KG1 (cell line): Measurements from ENCODE around the gene PGAP6.
"Not testable (repeated sequence)": the region's sequence is repeated elsewhere in the genome, so short reads cannot be mapped to it uniquely, and the experiment has no call there.

Experiments used
- DNase-seq: peaks from one replicate; lab custom pipeline; 2025; lab: John Stamatoyannopoulos, UW

PGAP6 gene

DNA sequence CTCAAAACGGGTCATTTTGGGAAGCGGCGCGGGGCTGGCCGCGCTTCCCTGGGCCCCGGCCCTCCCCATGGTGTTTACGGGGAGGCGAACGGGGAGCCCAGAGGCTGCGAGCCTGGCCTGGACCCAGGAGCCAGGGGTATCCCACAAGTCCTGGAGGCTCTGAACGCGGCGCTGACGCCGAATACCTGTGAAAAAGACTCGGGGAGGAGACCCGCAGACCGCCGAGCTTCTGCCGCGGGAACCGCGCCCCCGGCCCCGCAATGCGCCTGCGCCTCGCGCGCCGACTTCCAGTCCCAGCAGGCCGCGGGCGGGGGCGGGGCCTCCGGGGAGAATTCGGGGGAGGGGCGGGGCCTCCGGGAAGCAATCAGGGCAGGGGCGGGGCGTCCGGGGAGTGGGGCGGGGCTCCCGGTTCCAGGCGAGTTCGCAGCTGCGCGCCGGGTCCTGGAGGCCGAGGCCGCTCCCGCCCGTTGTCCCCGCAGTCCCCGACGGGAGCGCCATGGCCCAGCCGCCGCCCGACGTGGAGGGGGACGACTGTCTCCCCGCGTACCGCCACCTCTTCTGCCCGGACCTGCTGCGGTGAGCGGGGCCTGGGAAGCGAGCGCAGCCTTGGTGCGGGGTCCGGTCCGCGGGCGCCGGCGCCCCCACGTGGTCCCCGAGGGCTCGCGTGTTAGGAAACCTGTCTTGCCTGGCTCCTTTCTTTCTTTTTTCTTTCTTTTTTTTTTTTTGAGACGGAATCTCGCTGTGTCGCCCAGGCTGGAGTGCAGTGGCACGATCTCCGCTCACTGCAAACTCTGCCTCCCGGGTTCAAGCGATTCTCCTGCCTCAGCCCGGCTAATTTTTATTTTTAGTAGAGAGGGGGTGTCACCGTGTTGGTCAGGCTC, 19.9 kb upstream of the PGAP6 start, which contains the start of gene DECR2:
Gene DECR2 (plus strand): TSS at position 418 of the 881 bp plus-strand sequence. CDS start 79 bp downstream, at position 497.
- peak; percentile 89 for DNase-seq

DNA sequence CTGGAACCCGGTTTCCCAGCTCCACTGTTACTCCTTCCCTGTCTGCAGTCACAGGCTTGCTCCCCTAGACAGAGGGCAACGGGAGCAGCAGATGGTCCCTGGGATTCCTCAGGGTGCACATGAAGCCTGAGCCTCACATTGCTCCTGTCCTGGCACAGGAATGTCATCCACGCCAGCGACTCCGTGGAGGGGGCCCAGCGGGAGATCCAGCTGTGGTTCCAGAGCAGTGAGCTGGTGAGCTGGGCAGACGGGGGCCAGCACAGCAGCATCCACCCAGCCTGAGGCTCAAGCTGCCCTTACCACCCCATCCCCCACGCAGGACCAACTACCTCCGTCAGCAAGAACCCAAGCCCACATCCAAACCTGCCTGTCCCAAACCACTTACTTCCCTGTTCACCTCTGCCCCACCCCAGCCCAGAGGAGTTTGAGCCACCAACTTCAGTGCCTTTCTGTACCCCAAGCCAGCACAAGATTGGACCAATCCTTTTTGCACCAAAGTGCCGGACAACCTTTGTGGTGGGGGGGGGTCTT, 18.3 kb upstream of the PGAP6 start:
- DNase-seq, result no peak

DNA sequence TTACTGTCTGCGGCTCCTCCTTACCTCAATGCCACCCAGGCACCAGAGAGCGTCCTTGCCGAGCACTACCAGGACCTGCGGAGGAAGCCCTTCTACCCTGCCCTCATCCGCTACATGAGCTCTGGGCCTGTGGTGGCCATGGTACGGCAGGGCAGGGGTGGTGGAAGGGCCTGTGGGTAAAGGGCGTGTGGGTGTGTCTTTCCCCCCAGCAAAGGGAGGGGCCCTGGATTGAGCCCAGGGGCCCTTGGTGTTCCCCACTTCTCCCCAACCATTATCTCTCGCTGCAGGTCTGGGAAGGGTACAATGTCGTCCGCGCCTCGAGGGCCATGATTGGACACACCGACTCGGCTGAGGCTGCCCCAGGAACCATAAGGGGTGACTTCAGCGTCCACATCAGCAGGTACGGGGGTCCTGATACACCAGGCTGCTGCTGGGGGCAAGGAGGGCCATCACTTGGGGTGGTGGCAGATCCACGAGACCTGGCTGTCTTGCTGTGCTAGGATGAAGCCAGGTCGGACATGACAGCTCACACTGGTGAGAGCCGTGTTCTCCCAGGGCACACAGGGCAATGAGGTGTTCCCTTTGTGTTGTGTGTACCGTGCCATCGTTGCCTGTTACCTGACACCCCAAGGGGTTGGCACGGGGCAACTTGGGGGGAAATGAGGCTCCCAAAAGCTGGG, 17.7 kb upstream of the PGAP6 start:
- DNase-seq, result no peak

DNA sequence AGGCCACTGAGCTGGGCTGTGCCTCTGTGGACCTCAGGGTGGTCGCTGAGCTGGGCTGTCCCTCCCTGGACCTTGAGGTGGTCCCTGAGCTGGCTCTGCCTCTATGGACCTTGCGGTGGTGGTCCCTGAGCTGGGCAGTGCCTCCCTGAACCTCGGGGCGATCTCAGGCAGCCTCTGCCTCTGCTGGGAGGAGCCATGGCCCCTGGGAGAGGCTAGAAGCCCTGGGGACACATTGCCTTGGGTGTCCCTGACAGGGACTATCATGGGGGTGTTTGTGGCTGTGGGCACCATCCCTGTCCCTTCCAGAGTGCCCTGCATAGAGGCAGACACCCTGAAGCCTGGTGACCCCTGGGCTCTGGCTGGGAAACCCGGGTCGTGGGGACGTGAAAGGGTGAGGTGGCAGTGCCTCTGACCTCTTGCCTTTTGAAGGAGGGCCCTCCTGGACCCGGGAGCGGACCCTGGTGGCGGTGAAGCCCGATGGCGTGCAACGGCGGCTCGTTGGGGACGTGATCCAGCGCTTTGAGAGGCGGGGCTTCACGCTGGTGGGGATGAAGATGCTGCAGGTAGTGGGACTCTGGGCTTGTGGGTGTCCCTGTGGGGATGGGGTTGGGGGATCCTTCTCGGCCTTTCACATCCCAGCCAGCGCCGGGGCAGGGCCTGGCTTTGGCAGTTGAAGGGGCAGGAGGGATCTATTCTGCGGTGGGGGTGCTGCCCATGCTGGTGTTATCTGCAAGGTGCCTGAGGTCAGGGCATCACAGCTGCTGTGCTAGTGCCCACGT, 17.0 kb upstream of the PGAP6 start:
- no peak for DNase-seq

DNA sequence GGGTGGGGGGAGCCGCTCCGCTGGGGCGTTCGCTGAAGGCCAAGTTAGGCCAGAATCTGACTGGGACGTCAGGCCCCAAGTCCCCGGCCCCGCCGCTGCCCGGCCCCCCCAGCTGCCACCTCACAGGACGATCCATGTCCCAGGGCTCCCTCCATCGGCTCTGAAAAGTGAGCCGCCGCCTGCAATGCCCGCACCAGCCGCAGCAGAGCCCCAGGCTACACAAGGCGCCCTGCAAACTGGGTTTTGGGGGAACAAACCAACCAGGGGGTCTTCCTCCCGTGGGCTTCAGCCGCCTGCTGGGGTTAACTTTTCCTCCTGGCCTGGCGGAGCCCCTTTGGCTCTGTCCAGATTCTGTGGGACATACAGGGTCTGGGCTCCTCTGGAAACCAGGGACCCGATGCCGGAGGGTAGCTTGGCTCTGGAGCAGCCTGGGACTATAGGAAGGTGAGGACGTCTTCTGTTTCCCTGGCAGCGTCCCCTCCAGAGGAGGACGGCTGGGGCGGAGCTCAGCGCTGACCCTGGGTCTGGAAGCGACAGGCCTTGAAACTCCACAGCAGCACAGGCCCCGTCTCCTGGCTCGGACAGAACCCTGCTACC, 16.1 kb upstream of the PGAP6 start:
- DNase-seq, result no peak

DNA sequence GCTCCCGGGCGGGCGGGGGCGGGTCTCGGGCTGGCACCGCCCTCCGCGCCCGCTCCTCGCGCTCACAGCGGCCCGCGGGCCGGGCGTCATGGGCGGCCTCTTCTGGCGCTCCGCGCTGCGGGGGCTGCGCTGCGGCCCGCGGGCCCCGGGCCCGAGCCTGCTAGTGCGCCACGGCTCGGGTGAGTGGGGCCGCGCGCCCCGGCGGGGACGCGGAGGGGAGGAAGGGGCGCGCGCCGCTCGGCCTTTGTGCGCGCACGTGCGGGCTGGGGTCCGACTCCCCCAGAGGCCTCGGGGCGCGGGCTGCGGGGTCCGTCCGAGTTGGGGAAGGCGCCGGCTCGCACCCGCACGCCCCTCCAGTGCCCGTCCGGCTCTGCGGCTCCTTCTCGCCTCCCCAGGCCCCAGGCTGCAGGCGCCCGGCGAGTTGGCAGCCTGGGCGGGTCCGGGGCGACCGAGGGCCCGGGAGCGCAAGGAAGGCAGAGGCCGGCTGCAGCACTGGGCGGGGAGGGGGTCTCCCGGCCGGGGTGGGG, 15.4 kb upstream of the PGAP6 start, which contains the start of gene NME4:
Gene NME4 (plus strand): TSS at position 65 of the 527 bp plus-strand sequence. CDS start 24 bp downstream, at position 89.
- peak; percentile 25 for DNase-seq

DNA sequence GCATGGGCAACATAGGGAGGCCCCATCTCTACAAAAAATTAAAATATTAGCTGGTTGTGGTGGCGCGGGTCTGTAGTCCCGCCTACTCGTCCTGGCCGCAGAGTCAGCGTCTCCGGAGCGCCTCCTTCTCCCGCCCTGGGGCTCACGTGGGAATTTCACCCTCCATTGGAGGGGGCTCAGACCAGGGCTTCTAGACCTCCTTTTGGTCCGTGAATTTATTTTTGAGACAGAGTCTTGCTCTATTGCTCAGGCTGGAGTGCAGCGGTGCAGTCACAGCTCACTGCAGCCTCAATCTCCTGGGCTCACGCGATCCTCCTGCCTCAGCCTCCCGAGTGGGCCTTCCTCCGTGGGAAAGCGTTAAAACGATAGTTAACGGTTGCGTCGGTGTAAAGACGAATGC, 14.8 kb upstream of the PGAP6 start:
- DNase-seq, result no peak

DNA sequence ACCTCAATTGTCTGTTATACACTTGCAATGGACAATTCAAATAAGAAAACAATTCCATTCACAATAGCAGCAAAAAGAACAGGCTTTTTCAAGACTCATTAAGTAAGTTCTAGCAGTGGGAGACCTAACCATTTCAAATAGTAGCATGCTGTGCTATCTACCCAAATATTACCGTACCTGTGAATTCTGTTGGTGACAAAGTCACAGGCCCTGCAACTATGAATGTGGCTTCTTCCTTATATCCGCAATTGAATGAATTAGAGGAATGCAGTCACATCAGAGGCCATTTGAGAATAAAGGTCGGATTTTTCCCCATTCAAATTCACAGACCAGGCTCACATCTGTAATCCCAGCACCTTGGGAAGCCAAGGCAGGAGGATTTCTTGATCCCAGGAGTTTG, 14.4 kb upstream of the PGAP6 start:
- DNase-seq, result no peak

DNA sequence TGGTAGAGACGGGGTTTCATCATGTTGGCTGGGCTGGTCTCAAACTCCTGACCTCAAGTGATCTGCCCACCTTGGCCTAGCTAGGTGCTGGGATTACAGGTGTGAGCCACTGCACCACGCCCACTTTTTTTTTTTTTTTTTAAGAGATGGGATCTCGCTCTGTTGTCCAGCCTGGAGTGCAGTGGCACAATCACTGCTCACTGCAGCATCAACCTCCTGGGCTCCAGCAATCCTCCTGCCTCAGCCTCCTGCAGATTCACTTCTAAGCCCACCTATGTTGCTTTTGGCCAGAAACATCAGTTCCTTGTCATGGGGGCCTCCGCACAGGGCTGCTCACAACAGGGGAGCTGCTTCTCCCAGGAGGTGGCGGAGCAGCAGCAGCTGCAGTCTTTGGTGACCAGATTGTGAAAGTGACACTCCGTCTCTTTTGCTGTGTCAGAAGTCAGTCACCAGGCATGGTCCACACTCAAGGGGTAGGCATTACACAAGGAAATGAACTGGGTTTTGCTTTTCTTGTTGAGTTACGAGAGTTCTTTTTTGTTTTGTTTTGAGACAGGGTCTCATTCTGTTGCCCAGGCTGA, 10.8 kb upstream of the PGAP6 start:
- no peak for DNase-seq

DNA sequence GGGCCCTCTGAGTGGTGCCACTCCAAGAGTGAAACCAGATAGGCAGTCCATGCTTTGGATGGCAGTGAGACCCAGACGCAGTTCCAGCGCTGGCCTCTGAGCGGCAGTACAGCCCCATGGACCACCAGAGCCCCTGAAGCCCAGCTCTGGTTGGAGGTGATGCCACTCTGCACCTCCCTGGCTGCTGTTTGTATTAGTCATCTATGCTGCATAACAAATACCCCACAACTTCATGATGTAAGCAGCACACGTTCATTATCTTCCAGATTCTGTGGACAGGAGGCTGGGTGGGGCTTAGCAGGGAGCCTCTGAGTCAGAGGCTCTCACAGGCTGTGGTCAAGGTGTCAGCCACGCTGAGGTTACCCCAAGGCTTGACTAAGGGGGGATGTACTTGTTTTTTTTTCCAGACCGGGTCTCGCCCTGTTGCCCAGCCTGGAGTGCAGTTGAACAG, 10.1 kb upstream of the PGAP6 start:
- peak; percentile 29 for DNase-seq

DNA sequence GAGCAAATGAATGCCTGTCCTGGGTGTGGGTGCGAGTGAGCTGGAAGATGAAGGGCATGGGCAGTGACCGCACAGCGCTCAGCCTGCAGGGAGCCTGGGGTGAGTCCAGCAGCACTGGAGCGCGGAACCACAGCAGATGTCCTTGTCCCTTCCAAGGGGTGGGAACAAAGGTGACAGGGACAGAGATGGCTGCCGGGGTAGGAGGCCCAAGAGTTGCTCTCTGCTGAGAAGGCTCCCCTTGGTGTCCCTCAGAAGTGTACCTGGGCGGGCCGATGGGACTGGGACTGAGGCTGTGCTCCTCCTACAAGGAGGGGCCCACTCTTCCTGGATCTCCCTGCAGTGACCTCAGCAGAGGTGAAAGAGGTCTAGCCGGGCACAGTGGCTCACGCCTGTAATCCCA, 7.6 kb upstream of the PGAP6 start:
- no peak for DNase-seq

DNA sequence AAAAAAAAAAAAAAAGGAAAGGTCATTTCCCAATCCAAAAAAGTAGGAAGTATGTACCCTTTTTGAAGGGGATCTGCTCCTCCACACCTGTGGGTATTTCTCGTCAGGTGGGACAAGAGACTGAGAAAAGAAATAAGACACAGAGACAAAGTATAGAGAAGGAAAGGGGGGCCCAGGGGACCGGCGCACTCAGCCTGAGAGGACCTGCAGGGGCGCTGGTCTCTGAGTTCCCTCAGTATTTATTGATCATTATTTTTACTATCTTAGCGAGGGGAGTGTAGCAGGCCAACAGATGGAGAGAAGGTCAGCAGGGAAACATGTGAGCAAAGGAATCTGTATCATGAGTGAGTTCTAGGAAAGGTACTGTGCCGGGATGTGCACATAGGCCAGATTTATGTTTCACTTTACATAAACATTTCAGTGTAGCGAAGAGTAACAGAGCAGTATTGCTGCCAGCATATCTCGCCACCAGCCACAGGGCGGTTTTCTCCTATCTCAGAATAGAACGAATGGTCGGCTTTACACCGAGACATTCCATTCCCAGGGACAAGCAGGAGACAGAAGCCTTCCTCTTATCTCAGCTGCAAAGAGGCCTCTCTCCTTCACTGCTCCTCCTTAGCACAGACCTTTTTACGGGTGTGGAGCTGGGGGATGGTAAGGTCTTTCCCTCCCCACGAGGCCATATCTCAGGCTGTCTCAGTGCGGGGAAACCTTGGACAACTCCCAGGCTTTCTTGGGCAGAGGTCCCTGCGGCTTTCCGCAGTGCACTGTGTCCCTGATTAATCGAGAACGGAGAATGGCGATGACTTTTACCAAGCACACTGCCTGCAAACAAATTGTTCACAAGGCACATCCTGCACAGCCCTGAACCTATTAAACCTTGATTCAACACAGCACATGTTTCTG, 6.2 kb upstream of the PGAP6 start:
- DNase-seq, result not testable (repeated sequence)

DNA sequence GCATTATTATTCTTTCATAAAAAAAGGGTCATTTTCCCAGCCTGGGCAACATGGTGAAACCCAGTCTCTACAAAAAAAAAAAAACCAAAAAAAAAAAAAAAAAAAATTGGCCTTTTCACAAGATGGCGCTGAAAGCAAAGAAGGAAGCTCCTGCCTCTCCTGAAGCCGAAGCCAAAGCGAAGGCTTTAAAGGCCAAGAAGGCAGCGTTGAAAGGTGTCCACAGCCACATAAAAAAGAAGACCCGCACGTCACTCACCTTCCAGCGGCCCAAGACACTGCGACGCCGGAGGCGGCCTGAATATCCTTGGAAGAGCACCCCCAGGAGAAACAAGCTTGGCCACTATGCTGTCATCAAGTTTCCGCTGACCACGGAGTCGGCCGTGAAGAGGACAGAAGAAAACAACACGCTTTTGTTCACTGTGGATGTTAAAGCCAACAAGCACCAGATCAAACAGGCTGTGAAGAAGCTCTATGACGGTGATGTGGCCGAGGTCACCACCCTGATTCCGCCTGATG, 4.9 kb upstream of the PGAP6 start:
- DNase-seq, result no peak

DNA sequence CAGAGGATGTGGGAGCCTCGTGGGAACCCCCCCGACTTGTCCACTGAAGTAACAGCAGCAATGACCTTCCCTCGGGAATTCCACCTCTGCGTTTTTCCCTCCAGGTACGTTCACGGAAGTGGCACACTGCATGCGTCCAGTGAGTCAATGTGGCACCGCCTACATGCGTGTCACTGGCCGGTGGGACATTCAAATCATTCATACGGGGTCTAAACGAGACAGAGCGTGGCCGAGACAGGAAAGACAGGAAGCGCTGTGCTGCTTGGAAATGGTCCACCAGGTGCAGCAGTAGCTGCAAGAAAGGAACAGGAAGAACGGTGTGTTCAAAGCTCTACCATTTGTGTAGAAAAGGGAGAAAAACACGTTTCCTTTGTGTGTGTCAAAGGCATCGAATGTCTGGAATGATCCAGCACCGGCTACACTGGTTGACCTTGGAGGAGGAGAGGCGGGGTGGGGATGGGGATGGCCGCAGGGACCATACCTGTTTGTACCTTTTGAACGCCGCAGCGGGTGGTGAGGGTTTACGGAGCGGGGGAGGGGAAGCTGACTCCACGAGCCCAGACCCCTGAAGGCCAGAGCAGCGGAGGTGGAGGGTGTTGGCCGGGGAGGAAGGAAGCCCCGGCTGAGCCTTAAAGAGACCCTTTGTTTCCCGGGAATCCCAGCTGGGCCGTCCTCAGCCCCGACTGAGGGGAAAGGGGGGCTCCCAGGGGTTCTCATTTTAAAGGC, 1.7 kb upstream of the PGAP6 start:
- no peak for DNase-seq

DNA sequence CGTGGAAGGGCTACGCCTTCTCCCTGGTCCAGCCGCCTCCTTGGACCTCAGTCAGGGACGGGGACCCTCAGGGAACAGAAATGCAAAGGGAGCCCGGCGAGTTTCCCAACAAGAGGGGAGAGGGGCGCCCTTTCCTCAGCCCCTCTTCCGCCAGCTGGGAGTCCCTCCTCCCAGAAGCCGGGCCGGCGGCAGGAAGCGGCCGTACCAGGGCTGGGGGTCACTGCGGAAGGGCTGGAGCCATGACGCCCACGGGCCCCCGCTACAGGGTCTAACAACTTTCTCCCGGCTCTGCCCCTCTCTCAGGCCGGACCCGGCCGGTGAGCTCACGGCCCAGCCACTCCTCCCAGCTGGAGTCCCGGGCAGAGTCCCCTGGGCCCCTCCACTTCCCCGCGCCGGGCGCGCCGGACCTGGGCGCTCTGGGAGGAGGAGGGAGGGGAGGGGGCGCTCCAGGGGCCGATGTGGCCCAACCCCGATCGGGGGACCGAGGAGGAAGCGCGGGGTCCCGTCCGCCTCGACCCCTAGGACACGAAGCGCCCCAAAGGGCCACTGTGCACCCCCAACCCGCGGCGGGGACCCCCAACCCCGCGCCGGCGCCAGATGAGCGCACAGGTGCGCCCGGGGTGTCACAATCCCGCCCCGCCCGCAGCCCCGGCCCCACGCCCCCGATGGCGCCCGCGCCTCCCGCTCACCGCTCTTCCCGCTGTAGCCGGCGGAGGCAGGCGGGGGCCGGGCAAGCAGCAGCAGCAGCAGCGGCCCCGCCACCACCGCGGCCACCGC, 578 bp downstream of the PGAP6 start:
- DNase-seq, result no peak

DNA sequence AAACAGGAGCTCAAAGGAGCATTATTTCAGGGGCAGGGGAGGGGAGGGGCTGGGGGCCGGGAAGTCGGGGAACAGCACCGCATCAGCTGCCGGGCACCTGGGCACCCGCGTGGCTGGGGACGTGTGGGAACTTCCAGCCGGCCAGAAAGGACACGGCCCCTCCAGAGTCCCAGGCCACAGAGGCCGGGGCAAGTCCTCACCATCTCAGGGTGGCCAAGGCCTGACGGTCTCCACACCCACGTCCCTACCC, 1.1 kb downstream of the PGAP6 start:
- no peak for DNase-seq

DNA sequence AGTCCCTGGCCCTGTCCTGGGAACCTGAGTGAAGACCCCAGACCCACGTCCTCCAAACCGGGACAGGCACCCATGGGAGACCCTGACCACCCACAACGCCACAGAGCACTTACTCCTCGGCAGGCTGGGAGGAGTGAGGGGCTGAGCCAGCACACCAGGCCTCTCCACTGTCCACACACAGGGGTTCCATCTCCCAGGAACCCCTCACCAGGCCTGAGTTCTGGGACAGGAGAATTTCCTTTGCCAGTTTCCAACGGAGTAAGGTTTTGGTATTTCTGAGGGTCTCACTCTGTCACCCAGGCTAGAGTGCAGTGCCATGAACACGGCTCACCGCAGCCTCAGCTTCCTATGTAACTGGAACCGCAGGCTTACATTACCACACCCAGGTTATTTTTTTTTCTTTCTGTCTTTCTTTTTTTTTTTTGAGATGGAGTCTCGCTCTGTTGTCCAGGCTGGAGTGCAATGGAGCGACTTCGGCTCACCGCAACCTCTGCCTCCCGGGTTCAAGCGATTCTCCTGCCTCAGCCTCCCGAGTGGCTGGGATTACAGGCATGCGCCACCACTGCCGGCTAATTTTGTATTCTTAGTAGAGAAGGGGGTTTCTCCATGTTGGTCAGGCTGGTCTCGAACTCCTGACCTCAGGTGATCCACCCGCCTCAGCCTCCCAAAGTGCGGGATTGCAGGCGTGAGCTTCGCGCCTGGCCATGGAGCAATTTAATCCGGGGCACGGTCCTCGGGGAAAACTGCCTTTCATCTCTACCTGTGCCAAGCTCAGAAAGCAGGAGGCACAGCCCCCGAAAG, 1.6 kb downstream of the PGAP6 start:
- no peak for DNase-seq
